ENCODE data around the gene GNL1.

GNL1 gene

DNA sequence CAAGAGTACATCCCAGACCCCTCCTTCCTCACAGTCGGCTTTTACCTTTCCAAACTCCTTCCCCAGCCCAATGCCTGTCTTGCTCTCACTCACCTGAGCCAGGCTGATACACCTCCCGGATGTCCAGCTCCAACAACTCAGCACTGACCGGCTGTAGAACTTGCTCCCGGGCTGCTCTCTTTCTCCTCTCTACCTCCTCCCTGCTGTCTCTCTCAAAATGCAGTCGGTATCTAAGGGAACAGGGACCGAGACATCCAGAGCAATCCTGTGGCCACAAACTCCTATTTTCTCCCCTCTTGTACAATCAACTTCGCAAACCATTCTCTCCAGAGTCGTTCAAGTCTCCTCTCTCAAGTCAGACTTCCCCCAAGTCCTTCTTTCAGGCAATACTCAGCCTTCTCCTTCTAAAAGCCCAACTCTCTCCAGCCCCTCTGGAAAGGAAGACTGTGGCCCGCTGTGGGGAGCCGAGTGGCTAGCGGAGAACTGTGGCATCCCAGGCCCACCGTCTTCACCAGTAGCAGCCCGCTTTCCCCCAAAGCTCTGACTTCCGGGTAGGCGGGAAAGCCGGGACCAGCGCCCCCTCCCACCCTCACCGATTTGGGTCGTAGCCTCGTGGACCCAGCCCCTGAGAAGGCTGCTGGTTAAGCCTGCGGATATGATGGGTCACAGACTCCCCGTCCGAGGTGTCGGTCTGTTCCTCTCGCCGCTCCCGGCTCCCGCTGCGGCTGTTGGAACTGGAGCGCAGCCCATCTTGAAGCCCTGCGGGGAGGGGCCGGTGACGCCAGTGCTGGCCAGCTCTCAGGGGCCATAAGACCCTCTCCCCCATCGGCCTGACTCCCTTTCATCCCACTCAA lies 1.1 kb downstream of the GNL1 start:
- TF ChIP-seq GATA2 (IDR thresholded peaks at IDR 0.05; ENCODE audit: low read depth, low read length): no peak
- TF ChIP-seq GATA3 (IDR thresholded peaks at IDR 0.05; ENCODE audit: low read depth, low read length): no peak

DNA sequence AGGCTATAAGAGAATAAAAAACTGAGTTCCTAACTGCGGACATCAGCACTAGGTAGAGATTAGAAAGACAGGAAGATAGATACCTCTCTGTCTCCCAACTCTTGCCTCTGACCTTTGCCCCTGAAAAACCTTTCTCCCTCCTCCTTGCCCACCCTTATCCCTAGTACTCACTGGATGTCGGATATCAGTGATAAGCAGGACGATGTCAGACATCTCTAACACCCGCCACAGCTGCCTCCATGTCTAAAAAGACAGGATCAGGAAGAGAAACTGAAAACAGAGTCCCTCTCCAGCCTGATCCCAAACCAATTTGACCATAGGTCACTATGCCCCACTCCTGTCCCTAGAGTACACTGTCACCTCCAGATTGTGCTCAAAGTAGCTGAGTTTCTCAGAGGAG lies 1.9 kb downstream of the GNL1 start:
- no peak for TF ChIP-seq GATA3 (IDR thresholded peaks at IDR 0.05; ENCODE audit: low read depth, low read length)
- TF ChIP-seq GATA2 (IDR thresholded peaks at IDR 0.05; ENCODE audit: low read depth, low read length): no peak

DNA sequence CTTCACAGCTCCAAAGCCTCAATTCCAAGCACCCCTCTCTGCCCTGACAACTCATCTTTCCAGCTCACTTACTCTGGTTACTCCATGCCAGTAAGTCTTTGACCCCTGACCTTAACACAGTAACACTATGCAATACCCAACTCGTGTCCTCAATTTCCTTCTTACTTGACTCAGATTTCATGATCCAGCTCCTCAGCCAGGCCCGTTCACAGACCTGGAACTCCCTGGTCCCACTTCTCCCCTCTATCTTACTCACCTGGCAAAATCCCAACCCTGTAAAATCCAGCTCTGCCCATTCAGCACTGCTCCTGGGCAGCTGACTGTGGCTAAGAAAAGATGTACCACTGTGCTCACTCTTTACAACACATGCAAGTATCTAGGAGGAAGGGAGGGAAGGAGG lies 7.9 kb downstream of the GNL1 start:
- no peak for TF ChIP-seq GATA2 (IDR thresholded peaks at IDR 0.05; ENCODE audit: low read depth, low read length)
- TF ChIP-seq GATA3 (IDR thresholded peaks at IDR 0.05; ENCODE audit: low read depth, low read length): no peak

GRCh38 chr6:30547454-30547853 lies 8.8 kb downstream of the GNL1 start:
- TF ChIP-seq GATA2 (IDR thresholded peaks at IDR 0.05; ENCODE audit: low read depth, low read length): no peak
- TF ChIP-seq GATA3 (IDR thresholded peaks at IDR 0.05; ENCODE audit: low read depth, low read length): no peak

GRCh38 chr6:30544666-30545272 lies 11.5 kb downstream of the GNL1 start:
- TF ChIP-seq GATA3 (IDR thresholded peaks at IDR 0.05; ENCODE audit: low read depth, low read length) (no peak), GATA2 (IDR thresholded peaks at IDR 0.05; ENCODE audit: low read depth, low read length) (no peak)

- no peak for TF ChIP-seq GATA2 (IDR thresholded peaks at IDR 0.05; ENCODE audit: low read depth, low read length)
- no peak for TF ChIP-seq GATA3 (IDR thresholded peaks at IDR 0.05; ENCODE audit: low read depth, low read length)
Measured at GRCh38 chr6:30543821-30544220, 12.5 kb downstream of the GNL1 start.

DNA sequence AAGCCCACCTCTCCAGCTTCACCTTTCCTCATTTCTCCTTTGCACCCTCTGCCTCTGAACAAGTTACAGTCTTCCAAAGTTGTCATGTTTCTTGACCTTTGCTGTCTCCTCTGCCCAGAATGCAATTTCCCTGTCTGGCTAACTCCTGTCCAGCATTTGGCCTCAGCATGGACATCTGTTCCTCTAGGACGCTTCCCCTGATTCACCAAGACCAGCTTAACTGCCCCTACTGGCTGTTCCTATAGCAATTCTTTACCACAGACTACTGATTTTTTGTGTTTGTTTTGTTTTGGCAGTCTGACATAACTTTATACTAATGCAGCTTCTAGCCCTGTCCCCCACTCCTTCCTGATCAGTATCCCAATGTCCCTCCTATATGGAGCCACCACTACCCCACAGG lies 13.4 kb downstream of the GNL1 start:
- TF ChIP-seq GATA2 (IDR thresholded peaks at IDR 0.05; ENCODE audit: low read depth, low read length) (no peak), GATA3 (IDR thresholded peaks at IDR 0.05; ENCODE audit: low read depth, low read length) (no peak)

DNA sequence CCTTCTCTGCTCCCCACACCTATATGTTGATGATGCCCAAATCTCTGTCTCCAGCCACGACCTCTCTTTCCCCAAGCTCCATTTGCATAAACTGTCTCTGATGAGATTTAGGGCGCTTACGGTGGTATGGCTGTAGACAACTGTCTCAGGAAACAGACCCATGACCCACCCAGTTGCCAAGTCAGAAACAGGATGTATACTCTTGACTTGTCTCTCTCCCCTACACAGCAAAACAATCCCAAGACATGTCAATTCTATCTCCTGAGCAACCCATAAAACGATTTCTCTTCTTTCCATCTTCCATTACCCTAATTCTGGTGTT lies 13.9 kb downstream of the GNL1 start:
- TF ChIP-seq GATA3 (IDR thresholded peaks at IDR 0.05; ENCODE audit: low read depth, low read length) (no peak), GATA2 (IDR thresholded peaks at IDR 0.05; ENCODE audit: low read depth, low read length) (no peak)

DNA sequence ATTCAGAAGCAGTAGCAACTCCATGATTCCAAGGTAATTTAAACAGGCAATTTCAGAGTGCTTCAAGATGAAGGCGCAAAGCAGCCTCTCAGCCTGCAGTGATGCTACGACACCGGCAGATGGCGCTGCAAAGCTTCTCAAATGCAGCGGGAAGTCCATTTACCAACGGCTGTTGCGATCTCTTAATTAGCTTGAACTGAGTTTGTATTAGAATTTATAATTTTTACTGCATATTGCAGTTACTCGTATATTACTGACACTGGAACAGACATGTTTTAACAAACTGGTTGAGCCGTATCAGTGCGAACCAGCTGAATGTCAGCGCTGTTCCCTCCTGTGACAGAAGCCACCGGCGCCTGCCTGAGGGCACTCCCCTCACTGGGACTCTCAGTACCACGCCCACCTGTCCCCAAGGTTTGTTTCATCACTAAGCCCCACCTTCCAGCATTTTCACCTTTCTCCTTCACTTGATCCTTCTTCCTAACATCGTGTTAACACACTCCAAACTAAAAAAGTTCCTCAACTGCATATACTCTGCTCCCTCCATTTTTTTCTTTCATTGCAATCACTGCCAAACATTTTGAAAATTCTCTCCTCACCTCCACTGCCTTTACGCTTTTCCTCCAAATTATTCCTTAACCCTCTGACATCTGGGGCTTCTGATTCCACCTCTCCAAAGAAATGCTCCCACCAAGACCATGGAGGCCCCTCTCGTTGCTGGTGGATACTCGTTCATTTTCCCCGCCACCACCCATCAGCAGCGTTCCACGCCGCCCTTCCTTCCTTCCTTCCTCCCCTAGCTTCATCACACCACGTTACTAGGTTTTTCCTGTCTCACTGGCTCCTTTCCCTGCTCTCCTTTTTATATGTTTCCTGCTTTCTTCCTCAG lies 14.5 kb downstream of the GNL1 start:
- TF ChIP-seq GATA2 (IDR thresholded peaks at IDR 0.05; ENCODE audit: low read depth, low read length) (no peak), GATA3 (IDR thresholded peaks at IDR 0.05; ENCODE audit: low read depth, low read length) (no peak)

DNA sequence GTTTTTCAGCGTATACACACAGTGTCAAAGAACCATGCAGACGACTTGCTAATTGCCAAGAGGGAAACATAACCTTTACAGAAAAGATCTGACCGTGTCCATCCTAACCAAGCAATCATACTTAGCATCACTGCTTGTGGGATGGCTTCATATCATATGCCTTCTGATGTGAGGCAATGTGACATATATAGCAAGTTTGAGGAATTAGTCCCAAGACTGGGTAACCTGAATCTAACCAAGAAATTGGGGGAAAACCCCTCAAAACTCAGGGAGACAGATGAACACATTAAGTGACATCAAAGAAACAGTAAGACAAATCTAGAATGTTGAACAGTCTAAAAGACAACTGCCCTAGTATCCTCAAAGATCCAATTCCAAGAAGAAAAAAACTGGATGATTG lies 18.4 kb downstream of the GNL1 start:
- TF ChIP-seq GATA3 (IDR thresholded peaks at IDR 0.05; ENCODE audit: low read depth, low read length) (no peak), GATA2 (IDR thresholded peaks at IDR 0.05; ENCODE audit: low read depth, low read length) (no peak)

DNA sequence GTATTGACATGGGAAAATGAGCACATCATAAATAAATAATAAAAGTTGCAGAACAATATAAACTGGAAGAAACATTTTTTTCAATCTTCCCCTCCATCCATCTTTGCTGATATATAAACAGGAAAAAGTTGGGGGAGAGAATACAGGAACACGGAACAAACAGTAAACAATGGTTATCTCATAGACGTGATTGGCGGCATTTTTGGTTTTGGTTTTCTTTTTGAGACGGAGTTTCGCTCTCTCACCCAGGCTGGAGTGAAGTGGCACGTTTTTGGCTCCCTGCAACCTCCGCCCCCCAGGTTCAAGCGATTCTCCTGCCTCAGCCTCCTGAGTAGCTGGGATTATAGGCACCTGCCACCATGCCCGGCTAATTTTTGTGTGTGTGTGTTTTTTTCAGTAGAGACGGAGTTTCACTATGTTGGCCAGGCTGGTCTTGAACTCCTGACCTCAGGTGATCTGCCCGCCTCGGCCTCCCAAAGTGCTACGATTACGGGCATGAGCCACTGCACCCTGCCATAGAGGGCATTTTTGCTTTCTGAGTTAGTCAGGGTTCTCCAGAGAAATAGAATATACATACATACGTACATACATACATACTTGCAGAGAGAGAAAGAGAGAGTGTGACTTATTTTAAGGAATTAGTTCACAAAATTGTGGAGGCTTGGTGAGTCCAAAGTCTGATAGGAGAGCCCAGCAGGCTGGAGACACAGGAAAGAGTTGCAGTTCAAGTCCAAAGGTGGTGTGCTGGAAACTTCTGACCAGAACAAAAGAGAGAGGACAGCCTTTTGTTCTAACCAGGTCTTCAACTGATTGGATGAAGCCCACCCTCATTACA lies 22.6 kb downstream of the GNL1 start:
- TF ChIP-seq GATA2 (IDR thresholded peaks at IDR 0.05; ENCODE audit: low read depth, low read length) (no peak), GATA3 (IDR thresholded peaks at IDR 0.05; ENCODE audit: low read depth, low read length) (no peak)

GRCh38 chr6:30530014-30530413 lies 26.3 kb downstream of the GNL1 start:
- TF ChIP-seq GATA2 (IDR thresholded peaks at IDR 0.05; ENCODE audit: low read depth, low read length): no peak
- TF ChIP-seq GATA3 (IDR thresholded peaks at IDR 0.05; ENCODE audit: low read depth, low read length): no peak

- no peak for TF ChIP-seq GATA2 (IDR thresholded peaks at IDR 0.05; ENCODE audit: low read depth, low read length)
- no peak for TF ChIP-seq GATA3 (IDR thresholded peaks at IDR 0.05; ENCODE audit: low read depth, low read length)
Measured at GRCh38 chr6:30520522-30520921, 35.8 kb downstream of the GNL1 start.
